ENCODE data around the gene BRD1. TPM values are rescaled to one million over a fixed set of nuclear protein-coding genes. Genes with fewer than 3 reads are reported as not detected.

BRD1 gene
- 44.0 TPM for total RNA-seq

DNA sequence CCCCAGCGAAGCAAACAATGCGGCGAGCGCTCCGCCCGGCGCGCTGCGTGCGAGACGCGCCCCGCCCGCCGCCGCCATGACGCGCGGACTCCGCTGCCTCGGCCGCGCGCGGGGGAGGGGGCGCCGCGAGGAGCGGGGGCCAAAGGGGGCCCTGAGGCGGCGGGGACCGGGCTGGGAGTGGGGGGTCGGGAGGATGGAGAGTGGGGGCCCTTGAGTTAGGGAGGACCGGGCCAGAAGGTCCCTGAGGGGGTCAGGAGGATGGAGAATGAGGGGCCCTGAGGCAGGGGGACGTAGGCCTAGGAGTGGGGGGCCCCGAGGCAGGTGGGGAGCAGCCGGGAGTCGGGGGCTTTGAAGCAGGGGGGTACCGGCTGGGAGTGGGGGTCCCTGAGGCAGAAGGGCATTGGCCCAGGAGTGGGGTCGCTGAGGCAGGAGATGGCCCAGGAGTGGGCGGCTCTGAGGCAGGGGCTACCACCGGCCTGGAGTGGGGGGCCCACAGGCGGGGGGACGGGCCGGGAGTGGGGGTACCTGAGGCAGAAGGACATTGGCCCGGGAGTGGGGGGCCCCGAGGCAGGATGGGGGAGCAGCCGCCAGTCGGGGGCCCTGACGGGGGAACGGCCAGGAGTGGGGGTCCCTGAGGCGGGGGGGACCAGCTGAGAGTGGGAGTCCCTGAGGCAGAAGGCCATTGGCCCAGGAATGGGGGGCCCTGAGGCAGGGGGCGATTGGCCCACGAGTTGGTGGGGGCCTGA, at the start of gene BRD1:
BRD1 (minus strand) TSS at position 21 of the 746 bp plus-strand sequence. CDS start 3,556 bp downstream, outside the sequence.
- DNase-seq: peak; percentile 29

DNA sequence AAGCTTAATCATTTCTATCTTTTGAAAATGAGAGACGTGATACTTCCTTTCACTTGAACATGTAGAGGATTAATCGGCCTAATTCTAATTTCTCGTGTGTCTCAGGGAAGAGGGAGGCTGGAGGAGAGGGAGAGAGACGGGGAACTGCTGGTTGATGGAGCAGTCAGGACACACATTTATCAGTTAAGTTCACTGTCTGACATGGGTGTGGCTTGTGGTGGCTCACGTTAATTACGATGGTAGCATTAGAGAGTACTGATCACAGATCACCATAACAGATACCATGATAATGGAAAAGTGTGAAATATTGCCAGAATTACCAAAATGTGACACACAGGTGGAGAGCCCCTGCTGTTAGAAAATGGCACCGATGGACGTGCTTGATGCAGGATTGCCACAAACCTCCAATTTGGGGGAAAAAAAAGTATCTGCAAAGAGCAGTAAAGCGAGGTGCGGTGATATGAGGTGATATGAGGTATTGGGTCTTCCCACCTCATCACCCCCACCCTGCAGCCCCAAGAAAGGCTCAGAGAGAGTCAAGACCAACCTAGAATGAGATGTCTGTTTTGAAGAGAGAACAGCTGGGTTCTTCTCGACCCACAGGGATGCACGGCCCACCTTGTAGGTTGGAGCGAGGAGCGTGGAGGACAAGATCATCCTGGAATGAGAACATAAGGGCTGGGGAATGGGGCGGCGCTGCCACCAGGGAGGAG, 45.7 kb upstream of the BRD1 start:
- DNase-seq: no peak

DNA sequence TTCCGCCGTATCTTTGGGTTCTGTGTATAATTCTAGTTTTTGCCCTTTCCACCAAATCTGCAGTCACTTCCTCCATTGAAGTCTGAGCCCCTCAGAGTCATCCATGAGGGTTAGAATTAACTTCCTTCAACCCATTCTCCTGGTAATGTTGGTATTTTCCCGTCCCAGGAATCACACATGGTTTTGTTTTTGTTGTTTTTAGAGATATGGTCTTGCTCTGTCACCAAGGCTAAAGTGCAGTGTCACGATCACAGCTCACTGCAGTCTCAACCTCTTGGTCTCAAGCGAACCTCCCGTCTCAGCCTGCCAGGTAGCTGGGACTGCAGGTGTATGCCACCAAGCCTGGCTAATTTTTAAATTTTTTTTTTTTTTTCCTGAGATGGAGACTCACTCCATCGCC, 44.7 kb upstream of the BRD1 start:
- no peak for DNase-seq

DNA sequence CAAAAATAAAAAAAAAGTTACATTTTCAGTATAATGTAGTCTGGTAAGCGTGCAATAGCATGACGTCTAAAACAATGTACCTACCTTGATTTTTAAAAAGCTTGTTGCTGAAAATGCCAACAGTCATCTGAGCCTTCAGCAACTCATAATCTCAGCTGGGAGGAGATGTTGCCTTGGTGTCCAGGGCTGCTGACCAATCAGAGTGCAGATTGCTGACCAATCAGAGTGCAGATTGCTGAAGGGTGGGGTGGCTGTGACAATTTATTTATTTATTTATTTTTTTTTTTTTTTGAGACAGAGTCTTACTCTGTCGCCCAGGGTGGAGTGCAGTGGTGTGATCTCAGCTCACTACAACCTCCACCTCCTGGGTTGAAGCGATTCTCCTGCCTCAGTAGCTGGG, 43.8 kb upstream of the BRD1 start:
- DNase-seq: no peak

DNA sequence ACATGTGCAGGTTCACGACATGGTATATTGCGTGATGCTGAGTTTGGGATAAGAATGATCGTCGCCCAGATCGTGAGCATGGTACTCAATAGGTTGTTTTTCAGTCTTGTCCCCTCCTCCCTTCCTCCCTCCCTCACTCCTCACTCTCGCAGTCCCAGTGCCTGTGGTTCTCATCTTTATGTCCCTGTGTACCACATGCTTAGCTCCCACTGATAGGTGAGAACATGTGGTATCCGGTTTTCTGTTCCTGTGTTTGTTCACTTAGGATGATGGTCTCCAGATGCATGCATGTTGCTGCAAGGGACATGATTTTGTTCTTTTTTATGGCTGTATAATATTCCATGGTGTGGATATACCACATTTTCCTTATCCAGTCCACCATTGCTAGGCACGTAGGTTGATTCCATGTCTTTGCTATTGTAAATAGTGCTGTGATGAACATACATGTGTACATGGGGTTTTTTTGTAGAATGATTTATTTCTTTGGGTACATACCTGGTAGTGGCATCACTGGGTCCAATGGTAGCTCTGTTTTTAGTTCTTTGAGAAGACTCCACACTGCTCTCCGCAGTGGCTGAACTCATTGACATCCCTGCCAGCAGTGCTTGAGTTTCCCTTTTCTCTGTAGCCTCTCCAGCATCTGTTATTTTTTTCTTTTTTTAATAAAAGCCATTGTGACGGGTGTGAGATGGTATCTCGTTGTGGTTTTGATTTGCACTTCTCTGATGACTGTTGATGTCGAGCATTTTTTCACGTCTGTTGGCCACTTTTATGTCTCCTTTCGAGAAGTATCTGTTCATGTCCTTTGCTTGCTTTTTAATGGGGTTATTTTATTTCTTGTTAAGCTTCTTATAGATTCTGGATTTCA, 42.4 kb upstream of the BRD1 start:
- no peak for DNase-seq

DNA sequence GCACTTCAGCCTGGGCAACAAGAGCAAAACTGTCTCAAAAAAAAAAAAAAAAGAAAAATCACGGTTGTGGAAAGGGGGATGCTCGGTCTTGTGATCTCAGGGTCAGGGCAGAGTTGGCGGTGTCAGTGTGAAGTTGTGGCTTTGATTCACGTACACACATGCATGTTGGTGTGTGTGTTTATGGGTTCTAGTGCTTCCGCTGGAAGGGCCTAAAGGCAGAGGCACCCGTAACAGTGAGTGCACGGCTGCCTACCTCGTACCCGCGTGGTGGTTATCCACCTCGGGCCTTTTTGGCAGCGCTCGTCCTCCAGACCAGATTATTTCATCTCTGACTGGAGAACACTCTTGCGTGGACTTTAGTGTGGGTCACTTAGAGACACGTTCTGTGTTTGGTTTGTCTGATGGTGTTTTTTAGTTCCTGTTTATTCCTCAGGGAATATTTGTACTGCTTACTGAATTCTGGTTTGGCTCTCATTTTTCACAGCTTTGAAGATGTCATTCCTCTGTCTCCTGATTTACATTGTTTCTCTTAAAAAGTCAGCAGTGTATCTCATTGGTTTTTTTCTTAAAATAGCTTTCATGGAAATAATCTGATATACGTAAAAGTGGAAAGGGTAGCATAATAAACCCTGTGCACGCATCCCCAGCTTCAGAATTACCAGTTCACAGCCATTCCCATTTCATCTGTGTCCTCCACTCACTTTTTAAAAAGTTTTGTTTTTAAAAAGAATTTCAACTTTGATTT, 41.6 kb upstream of the BRD1 start:
- no peak for DNase-seq

DNA sequence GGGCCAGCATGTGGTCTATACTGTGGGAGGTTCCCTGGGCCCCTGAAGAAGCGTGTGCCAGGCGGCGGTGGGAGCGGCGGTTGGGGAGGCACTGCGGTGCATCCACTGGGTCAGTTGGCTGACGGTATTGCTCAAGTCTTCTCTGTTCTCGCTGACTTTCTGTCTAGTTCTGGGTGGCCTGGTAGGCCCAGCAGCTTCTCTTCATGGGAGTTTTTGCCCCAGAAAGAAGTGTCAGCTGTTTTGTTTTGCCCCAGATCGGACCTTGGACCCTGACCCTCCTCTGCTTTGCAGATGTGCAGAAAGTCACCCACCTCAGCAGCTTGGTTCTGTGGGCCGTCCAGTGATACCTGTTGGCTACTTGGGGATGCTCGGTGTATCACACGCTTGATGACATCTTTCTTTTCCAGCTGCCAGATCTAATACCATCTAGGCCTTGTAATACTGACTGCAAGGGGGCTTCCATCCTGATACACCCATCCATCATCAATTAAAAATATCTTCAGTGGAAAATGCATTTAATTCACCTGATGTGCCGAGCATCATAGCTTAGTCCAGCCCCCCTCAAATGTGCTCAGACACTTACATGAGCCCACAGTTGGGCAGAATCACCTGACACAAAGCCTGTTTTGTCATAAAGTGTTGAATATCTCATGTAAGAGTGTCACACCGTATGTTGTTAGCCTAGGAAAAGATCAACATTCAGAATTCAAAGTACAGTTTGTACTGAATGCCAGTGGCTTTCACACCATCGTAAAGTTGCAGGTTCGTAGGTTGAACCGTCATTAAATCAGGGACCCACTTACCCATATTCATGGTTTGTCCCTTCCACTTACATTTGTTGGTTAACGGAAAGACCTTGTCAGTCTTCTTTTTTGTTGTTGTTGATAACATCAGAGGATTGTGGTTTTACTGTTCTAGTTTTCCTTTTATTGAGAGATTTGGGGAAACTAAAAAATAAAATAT, 39.9 kb upstream of the BRD1 start:
- no peak for DNase-seq

DNA sequence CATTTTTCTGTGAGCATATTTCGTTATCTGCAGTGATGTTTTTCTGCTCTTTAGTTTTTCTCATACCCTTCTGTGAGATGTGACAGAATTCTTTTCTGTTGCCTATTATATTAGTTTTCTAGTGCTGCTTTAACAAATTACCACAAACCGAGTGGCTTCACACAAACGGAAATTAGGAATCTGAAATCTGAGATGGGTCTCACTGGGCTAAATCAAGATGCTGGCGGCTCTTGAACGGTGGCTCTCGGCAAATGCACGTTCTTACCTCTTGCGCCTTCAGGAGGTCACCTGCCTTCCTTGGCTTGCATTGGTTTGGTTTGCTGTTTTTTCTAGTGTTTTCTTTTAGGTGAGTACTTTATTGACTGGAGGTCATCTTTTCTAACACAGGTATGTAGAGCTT, 39.0 kb upstream of the BRD1 start:
- no peak for DNase-seq

DNA sequence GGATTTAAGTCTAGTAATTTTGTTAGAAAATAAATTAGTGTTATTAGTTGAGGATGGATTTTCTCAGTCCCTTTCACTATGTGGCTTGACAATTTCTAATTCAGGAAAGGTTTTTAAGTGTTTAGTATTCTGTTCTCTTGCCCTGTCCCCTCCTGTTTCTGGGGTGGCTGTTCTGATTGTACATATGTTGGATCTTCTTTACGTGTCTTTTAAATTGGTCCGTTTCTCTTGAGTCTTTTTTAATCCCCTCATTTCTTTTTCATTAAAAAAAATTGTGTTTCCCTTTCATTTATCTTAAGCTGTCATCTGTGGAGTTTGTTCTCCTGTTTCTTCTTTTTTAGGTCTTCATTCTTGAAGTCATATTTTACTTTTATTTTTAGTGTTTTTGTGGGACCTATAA, 38.5 kb upstream of the BRD1 start:
- DNase-seq: no peak

DNA sequence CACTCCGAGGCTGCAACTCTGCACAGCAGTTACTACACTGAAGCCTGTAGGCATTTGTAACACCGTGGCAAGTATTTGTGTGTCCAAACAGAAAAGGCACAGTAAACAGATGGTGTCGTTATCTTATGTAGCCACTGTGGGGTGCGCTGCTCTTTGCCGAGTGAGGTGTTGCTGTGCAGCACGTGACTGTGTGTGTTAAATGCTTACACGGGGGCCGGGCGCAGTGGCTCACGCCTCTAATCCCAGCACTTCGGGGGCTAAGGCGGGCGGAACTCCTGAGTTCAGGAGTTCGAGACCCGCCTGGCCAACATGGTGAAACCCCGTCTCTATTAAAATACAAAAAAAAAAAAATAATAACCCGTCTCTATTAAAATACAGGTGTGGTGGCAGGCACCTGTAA, 37.5 kb upstream of the BRD1 start:
- no peak for DNase-seq

DNA sequence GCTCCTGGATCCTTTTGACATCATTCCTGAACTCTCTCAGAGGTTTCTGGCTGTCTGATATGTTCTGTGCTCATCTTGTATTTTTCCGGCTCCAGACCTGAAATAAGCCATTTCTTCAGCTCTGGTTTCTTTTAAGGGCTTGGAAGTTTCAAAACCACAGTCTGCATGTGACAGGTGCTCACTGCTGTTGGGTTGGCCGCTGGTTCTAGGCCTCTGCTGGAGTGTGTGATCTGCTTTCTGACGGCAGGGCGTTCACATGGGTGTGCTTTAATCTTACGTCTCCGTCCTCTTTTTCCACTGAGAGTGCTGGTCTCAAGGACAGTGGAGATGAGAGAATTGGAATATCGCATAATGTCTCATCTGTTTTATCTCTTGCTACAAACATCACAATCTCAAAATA, 36.3 kb upstream of the BRD1 start:
- DNase-seq: no peak

DNA sequence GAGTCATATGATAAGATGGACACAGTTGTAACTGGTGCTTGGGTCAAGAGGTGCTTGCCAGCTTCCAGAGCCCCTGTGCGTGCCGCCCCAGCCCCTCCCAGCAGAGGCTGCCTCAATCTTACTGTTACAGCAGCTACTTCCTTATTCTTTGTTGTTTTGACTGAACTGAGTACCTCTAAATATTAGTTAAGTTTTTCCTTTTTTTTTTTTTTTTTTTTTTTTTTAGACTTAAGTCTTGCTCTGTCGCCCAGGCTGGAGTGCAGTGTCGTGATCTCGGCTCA, 34.8 kb upstream of the BRD1 start:
- DNase-seq: no peak

DNA sequence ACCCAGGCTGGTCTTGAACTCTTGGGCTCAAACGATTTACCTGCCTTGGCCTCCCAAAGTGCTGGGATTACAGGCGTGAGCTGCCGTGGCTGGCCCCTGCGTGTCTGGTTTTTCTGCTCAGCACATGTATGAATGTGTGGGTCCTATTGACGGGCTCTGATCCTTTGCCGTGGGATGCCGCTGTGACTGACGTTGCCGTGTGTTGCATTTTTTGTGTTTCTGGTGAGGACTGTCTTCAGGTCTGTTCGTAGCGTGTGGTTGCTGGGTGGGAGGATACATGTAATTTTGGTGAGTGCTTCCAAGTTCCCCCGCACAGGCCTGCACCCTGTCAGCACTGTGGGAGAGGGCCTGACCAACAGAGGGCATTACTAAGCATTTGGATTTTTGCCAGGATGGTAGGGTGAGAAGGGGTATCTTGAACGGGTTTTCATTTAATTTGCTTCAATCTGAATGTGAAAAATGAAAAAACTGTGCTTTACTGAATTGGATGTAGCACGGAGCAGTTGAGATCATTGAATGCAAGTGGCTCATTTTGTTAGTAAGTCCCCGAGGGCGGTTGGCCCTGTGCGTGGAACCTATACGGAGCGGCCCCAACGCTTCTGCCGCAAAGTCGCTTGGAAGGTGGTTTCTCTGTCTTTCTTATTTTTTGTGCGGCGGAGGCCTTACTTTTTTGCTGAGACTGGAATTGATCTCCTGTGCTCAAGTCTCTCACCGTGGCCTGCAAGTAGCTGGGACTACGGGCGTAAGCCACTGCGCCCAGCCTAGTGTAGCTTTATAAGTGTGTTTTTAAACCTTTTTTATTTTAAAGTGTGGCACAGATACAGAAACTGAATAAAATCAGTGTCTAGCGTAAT, 34.2 kb upstream of the BRD1 start:
- no peak for DNase-seq

DNA sequence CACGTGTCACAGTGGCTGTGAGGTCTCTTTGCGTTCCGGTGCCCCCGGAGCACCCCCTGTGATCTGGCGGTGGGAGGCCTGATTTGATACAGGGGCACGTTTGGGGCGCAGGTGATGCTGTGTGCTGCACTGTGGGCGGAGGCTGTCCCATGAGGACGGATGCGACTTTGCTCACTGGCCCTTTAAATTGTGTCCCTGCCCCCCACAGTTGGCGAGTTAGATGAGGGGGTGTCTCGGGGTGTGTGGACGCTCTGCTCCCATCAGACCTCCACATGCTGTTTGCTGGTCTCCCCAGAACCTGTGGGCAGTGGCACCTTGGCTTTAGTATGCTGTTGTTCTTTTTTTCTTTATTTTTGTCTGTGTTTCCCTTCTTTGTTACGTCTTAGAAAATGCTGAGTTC, 31.2 kb upstream of the BRD1 start:
- no peak for DNase-seq

DNA sequence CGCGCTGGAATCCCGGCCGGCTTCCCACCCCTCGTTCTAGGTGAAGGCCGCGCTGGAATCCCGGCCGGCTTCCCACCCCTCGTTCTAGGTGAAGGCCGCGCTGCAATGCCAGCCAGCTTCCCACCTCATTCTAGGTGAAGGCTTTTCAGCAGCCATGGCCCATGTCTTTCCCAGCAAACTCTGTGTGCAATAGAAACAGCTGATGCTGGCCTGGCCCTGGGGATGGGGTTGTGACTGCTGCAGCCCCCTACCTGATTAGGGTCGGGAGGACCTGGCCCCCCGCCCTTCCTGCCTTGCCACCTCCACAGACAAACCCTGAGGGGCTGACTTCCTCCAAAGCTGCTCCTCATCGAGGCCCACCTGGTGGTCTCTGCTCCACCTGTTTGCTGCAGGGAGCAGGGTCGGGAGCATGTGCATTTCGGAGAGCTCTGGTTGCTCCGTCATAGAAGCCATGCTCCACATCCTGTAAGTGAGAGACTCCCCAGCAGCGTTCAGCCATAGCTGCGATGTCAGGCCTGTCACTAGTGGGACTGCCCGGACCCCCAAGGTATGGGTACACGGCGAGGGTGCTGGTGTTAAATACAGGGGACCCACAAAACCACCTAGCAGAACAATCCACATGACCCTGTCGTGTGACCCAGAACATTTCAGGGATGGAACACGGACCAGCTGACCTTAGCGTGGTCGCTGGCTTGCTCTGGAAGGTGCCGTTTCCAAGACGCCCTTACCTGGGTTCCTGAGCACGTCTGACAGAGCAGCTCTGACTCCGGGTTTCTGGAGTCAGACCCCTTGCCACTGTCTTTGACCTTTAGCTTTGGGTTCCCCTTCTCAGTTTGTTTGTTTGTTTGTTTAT, 29.3 kb upstream of the BRD1 start:
- no peak for DNase-seq

DNA sequence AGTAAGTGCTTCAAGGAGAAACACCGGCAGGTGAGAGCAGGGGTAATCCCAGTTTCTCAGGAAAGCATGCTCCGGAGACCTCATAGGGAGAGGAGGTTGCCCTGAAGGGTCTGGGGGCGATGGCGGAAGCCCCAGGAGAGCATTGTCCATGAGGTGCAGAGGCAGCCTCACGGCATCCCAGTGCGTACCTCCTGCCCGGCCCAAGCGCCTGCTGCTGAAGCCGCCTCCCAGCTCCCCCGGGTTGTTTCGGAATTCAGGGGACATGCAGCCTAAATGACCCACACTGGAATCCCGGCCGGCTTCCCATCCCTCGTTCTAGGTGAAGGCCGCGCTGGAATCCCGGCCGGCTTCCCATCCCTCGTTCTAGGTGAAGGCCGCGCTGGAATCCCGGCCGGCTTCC, 28.7 kb upstream of the BRD1 start:
- DNase-seq: no peak

DNA sequence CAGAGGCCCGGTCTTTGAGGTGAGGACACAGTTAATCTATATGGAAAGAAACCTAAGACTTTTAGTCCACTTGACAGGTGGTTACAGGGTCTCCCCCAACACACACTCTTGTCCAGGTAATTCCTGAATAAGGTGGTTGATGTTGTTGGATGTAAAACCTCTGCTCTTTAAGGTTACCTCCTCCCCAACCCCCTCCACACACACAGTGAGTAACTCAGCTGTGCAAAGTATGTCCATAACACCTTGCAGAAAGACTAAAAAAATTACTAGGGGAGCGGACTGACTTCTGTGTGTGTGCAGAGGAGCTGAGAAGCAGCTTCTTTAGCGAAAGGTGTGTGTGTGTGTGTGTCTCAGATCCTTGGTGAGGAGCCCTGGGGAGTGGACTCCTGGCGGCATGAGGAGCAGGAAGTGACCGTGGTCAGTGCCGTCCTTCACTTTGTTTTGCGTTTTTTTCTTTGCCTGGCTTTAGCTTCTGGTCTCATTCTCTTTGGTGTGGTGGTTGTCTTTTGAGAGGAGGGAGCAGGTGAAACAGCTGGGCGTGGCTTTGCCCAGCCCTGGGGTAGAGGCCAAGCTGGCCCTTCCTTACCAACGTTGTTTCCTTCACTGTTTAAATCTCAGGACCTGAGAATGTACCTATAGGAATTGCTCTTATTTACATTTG, 27.7 kb upstream of the BRD1 start:
- DNase-seq: no peak

DNA sequence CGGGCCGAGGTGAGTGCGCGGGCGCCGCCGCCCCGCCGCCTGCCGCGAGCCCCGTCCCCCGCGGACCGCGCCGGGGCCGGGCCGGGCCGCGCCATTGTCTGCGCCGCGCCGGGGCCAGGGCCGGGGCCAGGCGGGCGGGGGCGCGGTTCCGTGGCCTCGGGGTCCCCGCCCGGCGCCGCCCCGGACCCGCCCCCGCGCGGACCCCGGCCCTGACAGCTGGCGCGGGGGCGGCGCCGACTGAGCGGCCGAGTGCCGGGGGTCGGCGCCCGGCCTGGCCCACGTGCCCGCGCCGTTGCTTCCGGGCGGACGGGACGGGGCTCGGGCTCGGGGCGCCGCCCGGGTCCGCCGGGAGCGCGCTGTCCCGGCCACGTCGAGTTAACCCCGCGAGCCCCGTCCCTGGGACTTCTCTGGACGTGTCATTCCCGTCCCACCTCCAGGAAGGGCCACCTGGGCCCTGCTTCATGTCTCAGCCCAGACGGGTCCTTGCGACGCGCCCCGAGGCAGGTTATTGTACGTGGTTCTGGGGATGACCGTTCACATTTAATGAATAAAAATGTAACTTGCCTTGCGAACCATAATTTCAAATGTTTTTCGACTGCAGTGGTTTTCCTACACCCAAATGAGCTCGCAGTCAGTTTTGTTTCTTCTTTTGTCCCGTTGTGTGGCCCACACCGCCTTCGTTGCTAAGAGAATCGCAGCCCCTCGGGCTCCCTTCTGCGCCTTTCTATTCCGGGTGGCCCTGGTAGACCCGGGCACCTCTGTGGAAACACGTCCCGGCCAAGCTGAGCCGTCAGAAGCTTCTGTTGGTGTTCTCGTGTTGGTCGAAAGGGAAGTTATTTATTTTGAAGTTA, 26.5 kb upstream of the BRD1 start:
- no peak for DNase-seq
